Mesendoderm (in vitro differentiated cells): ENCODE results near the gene SORD.
A peak's percentile ranks its signal among the peaks of the same experiment; 100 is the strongest.
"Not testable (repeated sequence)": the region's sequence is repeated elsewhere in the genome, so short reads cannot be mapped to it uniquely, and the experiment has no call there.

ENCODE experiments used
- DNase-seq: peaks from one replicate; pipeline ENCODE4 v3.0.0; 2013
- H2AK5ac ChIP-seq: 2 replicates; pipeline ENCODE4 v1.6.1; 2013; ENCODE audit warnings: low read length, inconsistent platforms
- H2BK120ac ChIP-seq: 2 replicates; pipeline ENCODE4 v1.6.1; 2013; ENCODE audit warnings: low read depth, mild to moderate bottlenecking, low read length, moderate library complexity, mixed read lengths
- H2BK15ac ChIP-seq: replicated peaks from 2 replicates; pipeline ENCODE4 v1.6.1; 2013; ENCODE audit warnings: low read depth, mild to moderate bottlenecking, moderate library complexity
- H2BK5ac ChIP-seq: 2 replicates; pipeline ENCODE4 v1.6.1; 2013; ENCODE audit warnings: low read length, inconsistent platforms
- H3K18ac ChIP-seq: 2 replicates; pipeline ENCODE4 v1.6.1; 2013; ENCODE audit warnings: mild to moderate bottlenecking, low read length, mixed read lengths
- H3K23ac ChIP-seq: one replicate; pipeline ENCODE4 v1.6.1; 2013; ENCODE audit warnings: low read length
- H3K27ac ChIP-seq: 2 replicates; pipeline ENCODE4 v1.5.1; 2013; ENCODE audit warnings: low read depth, mild to moderate bottlenecking, inconsistent platforms, low read length, moderate library complexity
- H3K27me3 ChIP-seq: 2 replicates; pipeline ENCODE4 v1.6.1; 2013; ENCODE audit warnings: low read length, control low read depth, mild to moderate bottlenecking, inconsistent platforms; ENCODE audit not compliant: insufficient read depth, poor library complexity
- H3K36me3 ChIP-seq: 2 replicates; pipeline ENCODE4 v1.6.1; 2013; ENCODE audit warnings: low read length, inconsistent platforms; ENCODE audit not compliant: control insufficient read depth, insufficient read depth
- H3K4ac ChIP-seq: one replicate; pipeline ENCODE4 v1.6.1; 2013; ENCODE audit warnings: low read depth, mild to moderate bottlenecking, low read length, moderate library complexity
- H3K4me1 ChIP-seq: 2 replicates; pipeline ENCODE4 v1.6.1; 2013; ENCODE audit warnings: low read depth, low read length, inconsistent platforms; ENCODE audit not compliant: control insufficient read depth
- H3K4me2 ChIP-seq: 2 replicates; pipeline ENCODE4 v1.6.1; 2013; ENCODE audit warnings: low read length
- H3K4me3 ChIP-seq: 2 replicates; pipeline ENCODE4 v1.5.1; 2013; ENCODE audit warnings: mild to moderate bottlenecking, low read length
- H3K56ac ChIP-seq: one replicate; pipeline ENCODE4 v1.6.1; 2013; ENCODE audit warnings: low read length
- H3K79me1 ChIP-seq: 2 replicates; pipeline ENCODE4 v1.6.1; 2013; ENCODE audit warnings: low read length, inconsistent platforms
- H3K79me2 ChIP-seq: 2 replicates; pipeline ENCODE4 v1.6.1; 2013; ENCODE audit warnings: mild to moderate bottlenecking, low read length; ENCODE audit not compliant: control insufficient read depth, insufficient read depth
- H3K9ac ChIP-seq: 2 replicates; pipeline ENCODE4 v1.6.1; 2013; ENCODE audit warnings: low read length, inconsistent platforms
- H4K5ac ChIP-seq: one replicate; pipeline ENCODE4 v1.6.1; 2013; ENCODE audit warnings: low read length
- H4K8ac ChIP-seq: one replicate; pipeline ENCODE4 v1.6.1; 2013; ENCODE audit warnings: low read depth, mild to moderate bottlenecking, control low read depth, low read length, moderate library complexity
- WGBS: extraction: QIAGEN DNeasy Blood & Tissue Kit; methylation state at CpG from one replicate; pipeline ENCODE4 v1.1.7; 2013; ENCODE audit warnings: low lambda C conversion rate, missing lambda C conversion rate; ENCODE audit not compliant: insufficient coverage; ENCODE audit errors: extremely low coverage; 5-methylcytosine and 5-hydroxymethylcytosine counted together

SORD gene

DNA sequence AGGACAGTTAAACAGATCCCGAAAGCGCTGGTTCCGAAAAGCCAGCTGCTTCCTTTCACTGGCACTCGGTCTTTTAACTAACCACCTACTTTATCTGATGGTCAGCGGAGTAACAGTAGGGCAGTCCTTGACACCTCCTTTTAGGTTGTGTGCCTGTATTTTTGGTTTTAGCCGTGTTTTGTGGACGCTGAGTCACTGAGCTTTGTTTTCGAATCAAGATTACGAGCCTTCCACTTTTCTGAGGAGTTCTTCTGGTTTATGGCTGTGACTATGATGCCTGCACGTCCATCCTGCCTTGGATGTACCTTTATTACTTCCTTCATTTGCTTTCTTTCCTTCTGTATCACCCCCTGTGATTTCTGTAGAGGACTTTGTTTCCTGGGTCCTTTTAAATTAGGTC lies 59.4 kb downstream of the SORD start:
- H3K23ac ChIP-seq, H4K5ac ChIP-seq, H3K79me2 ChIP-seq, H3K4me2 ChIP-seq, H3K27me3 ChIP-seq, H2BK120ac ChIP-seq, H3K79me1 ChIP-seq, H3K4ac ChIP-seq, H3K27ac ChIP-seq, H3K18ac ChIP-seq, H2BK5ac ChIP-seq, DNase-seq, H3K4me3 ChIP-seq, H3K36me3 ChIP-seq, H3K56ac ChIP-seq, H2BK15ac ChIP-seq, H2AK5ac ChIP-seq, H4K8ac ChIP-seq, H3K9ac ChIP-seq, H3K4me1 ChIP-seq: not testable (repeated sequence)
- WGBS: no CpG with 5 or more reads among the region's 10 CpGs

- Histone ChIP-seq H2BK120ac (no peak overlapping the region), H3K4me1 (no peaks in the 10 kb centered on the region), H4K8ac (no peak overlapping the region), H3K27me3 (no peaks in the 10 kb centered on the region), H3K18ac (no peak overlapping the region), H3K4ac (no peak overlapping the region), H3K4me2 (no peak overlapping the region), H3K56ac (no peak overlapping the region), H4K5ac (no peak overlapping the region), H2BK15ac (no peak overlapping the region), H3K79me2 (no peaks in the 10 kb centered on the region), H3K9ac (no peak overlapping the region), H2BK5ac (no peak overlapping the region), H3K23ac (no peak overlapping the region), H3K36me3 (no peaks in the 10 kb centered on the region), H3K4me3 (no peak overlapping the region), H2AK5ac (no peak overlapping the region), H3K27ac (no peak overlapping the region), H3K79me1 (no peaks in the 10 kb centered on the region)
- peak; percentile 53 for DNase-seq
Observed at GRCh38 chr15:45083223-45083622, 60.2 kb downstream of the SORD start.

GRCh38 chr15:45084163-45084562 lies 61.2 kb downstream of the SORD start:
- no peak for DNase-seq
- H3K23ac ChIP-seq: no peak overlapping the region
- H2BK15ac ChIP-seq: no peak overlapping the region
- no peak overlapping the region for H3K9ac ChIP-seq
- no peaks in the 10 kb centered on the region for H3K27me3 ChIP-seq
- H3K4me2 ChIP-seq: no peak overlapping the region
- no peaks in the 10 kb centered on the region for H3K79me1 ChIP-seq
- H3K4ac ChIP-seq: no peak overlapping the region
- H3K36me3 ChIP-seq: no peaks in the 10 kb centered on the region
- no peak overlapping the region for H2AK5ac ChIP-seq
- H3K56ac ChIP-seq: no peak overlapping the region
- H3K27ac ChIP-seq: no peak overlapping the region
- H3K4me1 ChIP-seq: no peaks in the 10 kb centered on the region
- no peak overlapping the region for H4K8ac ChIP-seq
- H3K79me2 ChIP-seq: no peaks in the 10 kb centered on the region
- no peak overlapping the region for H3K4me3 ChIP-seq
- H2BK5ac ChIP-seq: no peak overlapping the region
- no peak overlapping the region for H4K5ac ChIP-seq
- H3K18ac ChIP-seq: no peak overlapping the region
- no peak overlapping the region for H2BK120ac ChIP-seq
- whole genome bisulfite sequencing: no CpG with 5 or more reads among the region's 3 CpGs

DNA sequence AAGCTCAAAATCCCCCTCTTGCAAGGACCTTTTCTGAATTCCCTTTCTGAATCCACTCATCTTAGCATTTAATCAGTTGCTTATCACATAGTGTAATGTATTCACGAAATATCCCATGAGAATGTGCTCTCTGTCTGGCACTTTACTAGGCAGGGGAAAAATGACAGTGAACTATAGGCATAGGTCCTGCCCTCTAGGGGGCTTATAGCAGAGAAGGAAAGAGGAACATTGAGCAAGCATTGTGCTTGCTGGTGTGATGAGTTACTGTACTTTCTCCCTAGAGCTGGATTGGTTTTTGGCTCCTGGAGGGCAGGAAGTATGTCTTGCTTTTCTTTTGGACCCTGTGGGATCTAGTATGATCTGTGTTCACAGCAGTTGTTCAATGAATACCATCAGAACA lies 64.5 kb downstream of the SORD start:
- Histone ChIP-seq H3K36me3 (no peaks in the 10 kb centered on the region), H3K18ac (no peak overlapping the region), H4K8ac (no peak overlapping the region), H3K4me1 (no peaks in the 10 kb centered on the region), H2BK5ac (no peak overlapping the region), H3K4me2 (no peak overlapping the region), H3K27ac (no peak overlapping the region), H3K4ac (no peak overlapping the region), H4K5ac (no peak overlapping the region), H2BK120ac (no peak overlapping the region), H3K79me2 (no peaks in the 10 kb centered on the region), H2AK5ac (no peak overlapping the region), H3K23ac (no peak overlapping the region), H3K9ac (no peak overlapping the region), H2BK15ac (no peak overlapping the region), H3K56ac (no peak overlapping the region), H3K79me1 (no peaks in the 10 kb centered on the region), H3K27me3 (no peaks in the 10 kb centered on the region), H3K4me3 (no peak overlapping the region)
- DNase-seq: peak; percentile 48
- no CpG with 5 or more reads among the region's 1 CpG for WGBS

DNA sequence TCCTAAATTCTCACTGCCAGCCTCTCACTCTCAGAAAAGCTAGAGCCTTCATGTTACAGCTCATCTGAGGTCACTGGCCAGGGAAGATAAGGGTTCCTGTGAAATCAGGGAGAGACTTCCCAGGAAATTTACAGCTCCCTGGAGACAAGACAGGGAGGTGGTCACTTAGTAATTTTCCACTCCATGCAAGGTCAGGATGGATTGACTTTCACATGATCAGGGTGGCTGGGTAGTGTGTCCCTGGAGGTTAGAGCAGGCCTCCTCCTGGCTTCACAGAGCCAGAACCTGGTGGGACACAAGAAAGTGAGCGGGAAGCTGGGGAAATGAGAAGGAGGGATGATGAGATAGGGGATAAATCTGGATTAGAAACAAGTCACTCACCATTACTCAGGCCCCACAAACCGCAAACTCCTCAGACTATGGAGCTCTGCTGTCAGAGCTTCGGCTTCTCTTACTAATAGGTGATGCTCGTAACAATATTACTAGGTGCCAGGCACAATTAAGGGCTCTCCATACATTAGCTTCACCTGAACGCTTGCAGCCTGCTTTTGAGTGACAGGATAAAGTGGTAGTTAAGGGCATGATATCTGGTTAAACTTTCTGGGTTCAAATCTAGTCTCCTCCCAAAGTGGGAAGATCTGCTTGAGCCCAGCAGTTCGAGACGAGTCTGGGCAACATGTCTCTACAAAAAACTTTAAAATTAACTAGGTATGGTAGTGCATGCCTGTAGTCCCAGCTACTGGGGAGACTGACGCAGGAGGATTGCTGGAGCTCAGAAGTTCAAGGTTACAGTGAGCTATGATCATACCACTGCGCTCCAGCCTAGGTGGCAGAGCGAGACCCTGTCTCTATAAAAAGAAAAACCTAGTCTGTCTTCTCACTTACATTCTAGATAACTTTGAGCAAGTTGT lies 66.1 kb downstream of the SORD start:
- H3K79me1 ChIP-seq: no peaks in the 10 kb centered on the region
- H3K27ac ChIP-seq: peak overlapping the region; percentile 2

More for the DNA sequence above, 66.1 kb downstream of the SORD start:
- Histone ChIP-seq H3K4ac (no peak overlapping the region), H3K4me3 (no peak overlapping the region), H2AK5ac (no peak overlapping the region), H2BK5ac (no peak overlapping the region), H2BK15ac (no peak overlapping the region), H3K18ac (peak overlapping the region; percentile 52), H3K9ac (no peak overlapping the region), H4K5ac (no peak overlapping the region), H2BK120ac (no peak overlapping the region), H3K23ac (no peak overlapping the region), H3K27me3 (no peaks in the 10 kb centered on the region), H3K36me3 (no peaks in the 10 kb centered on the region), H3K4me2 (no peak overlapping the region), H4K8ac (no peak overlapping the region), H3K4me1 (no peaks in the 10 kb centered on the region), H3K56ac (peak overlapping the region; percentile 17), H3K79me2 (no peaks in the 10 kb centered on the region)
- DNase-seq: peak; percentile 69
- WGBS: no CpG with 5 or more reads among the region's 10 CpGs
